HG03565 (cell line): Measurements from ENCODE around the gene ADCK1.
A peak's percentile ranks its signal among the peaks of the same experiment; 100 is the strongest.
"Not testable (repeated sequence)": the region's sequence is repeated elsewhere in the genome, so short reads cannot be mapped to it uniquely, and the experiment has no call there.

Experiments used
- ATAC-seq: cut with Tn5 transposase; IDR thresholded peaks from one replicate; pipeline ENCODE4 v1.9.1; 2021; ENCODE audit warnings: mild to moderate bottlenecking, moderate library complexity; ENCODE audit not compliant: unreplicated experiment

The ADCK1 gene, protein sequence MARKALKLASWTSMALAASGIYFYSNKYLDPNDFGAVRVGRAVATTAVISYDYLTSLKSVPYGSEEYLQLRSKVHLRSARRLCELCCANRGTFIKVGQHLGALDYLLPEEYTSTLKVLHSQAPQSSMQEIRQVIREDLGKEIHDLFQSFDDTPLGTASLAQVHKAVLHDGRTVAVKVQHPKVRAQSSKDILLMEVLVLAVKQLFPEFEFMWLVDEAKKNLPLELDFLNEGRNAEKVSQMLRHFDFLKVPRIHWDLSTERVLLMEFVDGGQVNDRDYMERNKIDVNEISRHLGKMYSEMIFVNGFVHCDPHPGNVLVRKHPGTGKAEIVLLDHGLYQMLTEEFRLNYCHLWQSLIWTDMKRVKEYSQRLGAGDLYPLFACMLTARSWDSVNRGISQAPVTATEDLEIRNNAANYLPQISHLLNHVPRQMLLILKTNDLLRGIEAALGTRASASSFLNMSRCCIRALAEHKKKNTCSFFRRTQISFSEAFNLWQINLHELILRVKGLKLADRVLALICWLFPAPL

DNA sequence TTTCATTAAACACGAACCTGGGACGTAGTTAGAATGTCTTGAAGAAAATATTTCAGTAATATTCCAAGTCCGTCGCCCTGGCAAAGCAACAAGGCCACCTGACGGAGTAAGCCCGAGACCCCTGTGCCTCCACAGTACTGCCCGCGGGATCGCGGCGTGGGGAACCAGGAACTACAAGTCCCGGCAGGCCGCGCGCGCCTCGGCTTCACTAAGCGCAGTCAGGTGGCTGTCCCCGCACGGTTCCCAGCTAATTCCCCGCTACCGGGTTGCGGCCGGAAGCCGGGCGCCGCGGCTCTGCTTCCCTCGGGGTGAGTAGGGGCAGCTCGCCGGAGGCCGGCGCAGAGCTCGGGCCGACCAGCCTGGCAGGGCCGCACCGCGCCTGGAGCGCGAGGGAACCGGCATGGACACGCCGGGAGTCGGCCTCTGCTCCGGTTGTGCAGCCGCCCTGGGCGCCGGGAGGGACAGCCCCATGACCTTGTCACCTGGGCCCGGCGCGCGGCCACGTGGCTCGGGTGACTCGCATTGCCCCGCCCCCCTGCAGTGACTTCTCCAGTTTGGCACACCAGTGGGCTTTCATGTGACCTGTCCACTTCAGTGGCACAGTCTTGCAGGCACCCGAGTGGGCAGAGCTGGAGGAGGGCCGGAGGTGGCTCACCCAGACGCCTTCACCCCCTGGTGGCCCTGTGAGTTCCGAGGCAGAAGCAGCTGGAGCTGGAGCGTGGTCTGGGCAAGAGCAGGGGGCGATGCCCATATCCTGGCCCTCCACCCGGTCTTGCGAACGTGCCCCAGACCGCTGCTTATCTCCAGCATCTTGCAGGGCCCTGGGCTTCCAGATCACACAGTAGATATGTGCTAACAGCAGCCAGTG is at the start of gene ADCK1:
TSS of gene ADCK1 (plus strand) at position 247 of the 868 bp plus-strand sequence. CDS start 18,870 bp downstream, outside the sequence.
- peak; percentile 90 for ATAC-seq

DNA sequence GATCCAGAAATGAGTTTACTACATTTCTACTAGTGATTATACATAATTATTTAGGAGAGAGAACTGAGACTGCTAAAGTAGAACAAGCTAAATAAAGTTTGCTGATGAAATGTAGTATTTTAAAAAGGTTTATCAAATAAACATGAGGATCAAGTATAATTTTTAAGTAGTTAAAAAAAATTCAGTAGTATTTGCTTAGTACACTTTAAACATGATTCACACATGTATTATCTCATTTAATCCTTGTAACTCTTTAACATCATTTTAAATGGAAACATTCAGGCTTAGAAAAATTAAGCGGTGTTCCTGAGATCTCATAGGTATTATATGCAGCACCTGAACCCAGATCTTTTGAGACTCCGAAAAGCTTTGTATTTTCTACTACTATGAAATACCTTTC is 47.6 kb upstream of the ADCK1 start:
- no peak for ATAC-seq

DNA sequence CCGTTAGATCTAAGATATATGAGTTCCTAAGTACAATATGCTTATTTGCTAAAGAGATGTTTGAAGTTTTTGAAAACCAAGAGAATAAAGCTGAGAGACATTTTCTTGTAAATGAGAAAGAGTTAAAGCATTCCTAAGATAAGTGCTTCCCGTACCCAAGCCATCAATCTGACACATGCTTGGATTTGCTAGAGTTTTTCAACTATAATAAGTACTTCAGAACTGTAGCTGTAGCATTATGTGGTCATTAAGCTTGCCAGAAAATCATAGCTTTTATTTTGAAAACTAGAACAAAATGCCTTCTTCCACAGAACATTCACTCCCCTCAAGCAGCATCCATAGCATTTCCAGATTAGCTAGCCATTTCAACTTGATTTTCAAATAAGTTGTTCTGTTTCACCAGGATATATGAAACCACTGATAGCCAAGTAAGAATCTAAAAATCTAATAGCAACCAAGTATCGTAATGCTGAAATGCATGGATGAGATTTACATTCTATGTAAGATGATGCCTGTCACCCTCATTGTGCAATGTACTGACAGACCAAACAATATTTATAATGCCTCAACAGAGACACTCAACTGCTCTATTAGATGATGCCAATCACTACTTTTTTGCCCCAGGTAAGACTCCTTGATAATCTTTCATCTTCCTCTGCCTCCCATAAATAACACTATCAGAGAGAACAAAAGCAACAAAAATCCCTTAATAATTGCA is 47.0 kb upstream of the ADCK1 start:
- ATAC-seq = no peak

DNA sequence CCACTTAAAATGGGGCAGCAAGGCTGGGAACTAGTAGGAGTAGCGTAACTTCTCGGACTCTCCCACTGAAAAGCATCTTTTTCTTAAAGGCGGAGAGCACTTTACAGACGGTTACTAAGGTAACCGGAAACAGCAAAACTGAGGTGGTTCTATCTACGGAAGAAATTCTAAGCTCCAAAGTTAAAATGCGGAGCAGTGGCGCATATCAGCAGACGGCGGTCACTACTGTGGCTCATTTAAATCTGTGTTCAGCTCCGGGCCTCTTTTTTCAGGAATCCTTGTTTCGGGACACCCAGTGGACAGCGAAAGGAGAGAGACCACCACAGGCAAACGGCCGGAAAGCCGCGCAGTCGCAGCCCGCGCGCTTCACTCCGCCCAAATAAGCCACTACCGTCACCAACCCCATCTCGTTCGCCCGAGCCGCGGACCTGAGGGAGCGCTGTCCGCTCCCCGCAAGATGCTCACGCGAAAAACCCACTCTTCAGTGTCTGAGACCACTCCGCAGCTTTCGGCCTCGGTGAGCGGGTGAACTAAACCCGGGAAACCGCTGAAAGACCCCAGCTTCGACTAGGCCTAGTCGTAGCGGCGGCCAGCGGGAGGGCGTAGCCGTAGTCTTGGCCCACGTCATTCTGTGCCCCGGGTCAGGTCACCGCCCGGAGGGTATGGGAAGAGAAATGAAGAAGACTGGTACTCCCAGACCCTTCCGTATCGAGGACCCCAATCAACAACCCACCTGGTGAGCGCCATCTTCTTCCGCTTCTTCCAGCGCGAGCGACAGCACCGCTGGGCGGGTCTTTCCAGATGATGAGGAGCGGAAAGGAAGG is 39.3 kb upstream of the ADCK1 start, which contains the start of gene SNW1:
TSS of gene SNW1 (minus strand) at position 776 of the 824 bp plus-strand sequence. CDS start at position 747, 29 bp downstream.
- peak; percentile 90 for ATAC-seq

DNA sequence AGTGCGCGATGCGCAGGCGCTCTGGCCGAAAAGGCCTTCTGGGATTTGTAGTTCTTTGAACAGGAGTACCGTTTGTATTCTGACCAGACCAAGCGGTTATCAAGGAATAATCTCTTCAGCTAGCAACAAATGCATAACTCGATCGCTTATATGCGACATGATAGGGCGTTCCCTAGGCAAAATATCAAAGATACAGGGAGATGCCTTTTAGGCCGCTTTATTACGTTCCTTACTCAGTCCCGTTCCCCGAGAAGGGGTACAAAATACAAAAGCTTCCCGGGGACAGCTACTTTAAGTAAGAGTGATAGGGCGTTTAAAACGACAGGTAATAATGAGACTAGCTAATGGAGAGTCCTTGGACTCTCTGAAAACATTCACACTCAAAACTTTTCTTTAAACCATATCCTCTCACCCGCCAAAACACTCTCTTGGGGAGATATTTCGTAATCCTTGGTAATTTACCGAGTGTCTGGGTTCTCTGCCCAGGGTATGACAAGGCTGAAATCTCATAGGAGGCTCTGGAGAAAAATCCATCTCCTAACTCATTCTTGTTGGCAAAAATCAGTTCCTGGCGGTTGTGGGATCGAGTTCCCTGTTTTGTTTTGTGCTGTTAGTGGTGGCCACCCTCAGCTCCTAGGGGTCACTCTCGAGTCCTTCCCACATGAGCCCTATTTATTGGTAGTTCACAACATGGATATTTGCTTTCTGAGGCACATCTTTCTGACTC is 38.5 kb upstream of the ADCK1 start:
- no peak for ATAC-seq

DNA sequence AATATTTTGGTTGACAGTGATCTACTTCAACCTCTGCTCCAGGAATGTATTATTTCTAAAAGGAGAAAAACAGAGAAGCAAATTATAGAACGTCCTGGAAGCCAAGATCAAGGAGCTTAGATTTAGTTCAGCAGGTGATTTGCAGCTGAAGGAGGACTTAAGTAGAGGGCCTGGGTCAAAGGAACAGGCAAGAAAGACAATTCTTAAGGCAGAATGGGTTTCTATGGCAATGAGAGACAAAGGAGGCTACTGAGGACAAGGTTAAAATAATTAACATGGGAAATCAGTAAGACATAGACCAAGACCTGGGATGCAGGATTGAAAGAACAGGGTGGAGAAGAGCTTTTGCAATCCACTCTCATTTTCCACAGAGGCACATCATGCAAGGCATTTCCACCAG is 36.6 kb upstream of the ADCK1 start:
- ATAC-seq = no peak

DNA sequence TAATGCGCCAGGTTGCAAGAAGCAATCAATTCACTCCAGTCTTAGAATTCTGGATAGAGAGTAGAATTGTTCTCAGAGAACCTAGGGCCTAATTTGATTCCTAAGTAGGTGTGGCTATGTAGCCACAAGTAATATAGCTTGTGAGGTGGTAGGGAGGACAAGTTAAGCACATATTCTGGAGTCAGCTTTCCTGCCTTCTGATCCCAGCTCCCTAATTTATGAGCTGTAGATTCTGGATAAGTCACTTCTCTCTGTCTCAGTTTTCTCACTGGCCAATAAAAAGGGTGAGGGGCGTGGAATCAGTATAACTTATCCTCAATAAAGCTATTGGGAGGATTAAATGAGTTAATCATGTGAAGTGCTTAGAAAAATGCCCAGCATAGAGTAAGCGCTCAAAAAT is 35.9 kb upstream of the ADCK1 start:
- no peak for ATAC-seq

DNA sequence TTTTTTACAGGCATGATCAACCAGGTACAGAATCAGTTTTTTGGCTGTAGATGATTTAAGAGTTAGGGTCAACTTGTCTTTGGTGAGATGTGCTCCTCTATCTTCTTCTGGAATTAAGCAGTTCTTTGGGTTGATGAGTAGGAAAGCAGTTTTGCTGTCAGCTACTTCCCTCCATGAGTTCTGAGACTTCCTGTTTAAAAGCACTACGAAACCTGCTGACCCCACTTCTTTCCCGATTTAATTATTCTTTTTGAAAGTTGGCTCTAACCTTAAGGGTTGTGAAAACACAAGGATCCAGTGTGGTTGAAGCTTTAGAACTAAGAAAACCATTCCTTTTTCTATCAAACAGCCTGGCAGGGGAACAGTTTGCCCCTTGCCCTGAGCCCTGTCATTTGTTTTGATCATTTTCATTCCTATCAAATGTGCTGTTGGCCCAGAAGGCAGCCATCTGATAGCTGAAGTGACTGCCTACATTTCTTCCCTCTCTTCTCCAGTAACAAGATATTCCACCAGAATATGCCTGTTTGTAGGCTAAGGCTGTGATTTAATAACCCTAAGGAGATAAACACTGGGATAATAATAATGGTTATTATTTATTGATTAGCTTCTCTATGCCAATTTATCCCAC is 31.4 kb upstream of the ADCK1 start:
- not testable (repeated sequence) for ATAC-seq

DNA sequence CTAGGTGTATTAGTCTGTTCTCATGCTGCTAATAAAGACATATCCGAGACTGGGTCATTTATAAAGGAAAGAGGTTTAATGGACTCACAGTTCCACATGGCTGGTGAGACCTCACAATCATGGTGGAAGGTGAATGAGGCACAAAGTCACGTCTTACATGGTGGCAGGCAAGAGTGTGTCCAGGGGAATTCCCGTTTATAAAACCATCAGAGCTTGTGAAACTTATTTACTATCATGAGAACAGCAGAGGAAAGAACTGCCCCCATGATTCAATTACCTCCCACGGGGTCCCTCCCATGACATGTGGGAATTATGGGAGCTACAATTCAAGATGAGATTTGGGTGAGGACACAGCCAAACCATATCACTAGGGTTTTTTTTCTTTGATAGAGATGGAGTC is 25.9 kb upstream of the ADCK1 start:
- not testable (repeated sequence) for ATAC-seq

DNA sequence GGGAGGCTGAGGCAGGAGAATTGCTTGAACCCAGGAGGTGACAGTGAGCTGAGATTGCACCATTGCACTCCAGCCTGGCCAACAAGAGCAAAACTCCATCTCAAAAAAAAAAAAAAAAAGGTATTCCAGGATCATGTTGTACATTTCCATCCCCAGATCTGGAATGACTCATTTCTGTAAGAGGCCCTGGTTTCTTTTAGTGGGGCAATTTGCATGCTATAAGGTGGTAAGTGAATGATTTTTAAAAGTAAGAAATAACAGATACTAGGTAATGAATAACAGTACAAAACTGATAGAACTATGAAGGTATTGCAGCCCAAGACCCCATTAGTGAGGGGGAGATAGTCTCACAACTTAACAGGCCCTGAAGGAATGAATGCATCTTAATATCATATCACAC is 17.7 kb upstream of the ADCK1 start:
- no peak for ATAC-seq

DNA sequence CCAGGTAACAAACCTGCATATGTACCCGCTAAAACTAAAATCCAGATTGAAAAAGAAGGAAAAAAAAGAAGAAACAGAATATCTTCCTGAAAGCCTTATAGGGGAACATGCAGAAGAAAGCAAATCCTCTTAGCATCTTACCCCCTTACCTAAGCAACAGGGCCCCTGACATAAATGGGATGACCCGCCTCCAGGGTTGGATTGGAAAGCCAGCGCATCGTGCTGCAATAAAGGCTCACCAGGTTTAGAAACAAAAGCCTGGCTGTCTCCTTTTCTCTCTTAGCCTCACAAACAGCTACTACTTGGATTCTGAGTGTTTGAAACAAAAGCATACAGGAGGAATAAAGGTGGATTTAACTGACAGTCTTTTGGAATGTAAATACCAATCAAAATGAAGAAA is 13.8 kb upstream of the ADCK1 start:
- ATAC-seq = no peak

DNA sequence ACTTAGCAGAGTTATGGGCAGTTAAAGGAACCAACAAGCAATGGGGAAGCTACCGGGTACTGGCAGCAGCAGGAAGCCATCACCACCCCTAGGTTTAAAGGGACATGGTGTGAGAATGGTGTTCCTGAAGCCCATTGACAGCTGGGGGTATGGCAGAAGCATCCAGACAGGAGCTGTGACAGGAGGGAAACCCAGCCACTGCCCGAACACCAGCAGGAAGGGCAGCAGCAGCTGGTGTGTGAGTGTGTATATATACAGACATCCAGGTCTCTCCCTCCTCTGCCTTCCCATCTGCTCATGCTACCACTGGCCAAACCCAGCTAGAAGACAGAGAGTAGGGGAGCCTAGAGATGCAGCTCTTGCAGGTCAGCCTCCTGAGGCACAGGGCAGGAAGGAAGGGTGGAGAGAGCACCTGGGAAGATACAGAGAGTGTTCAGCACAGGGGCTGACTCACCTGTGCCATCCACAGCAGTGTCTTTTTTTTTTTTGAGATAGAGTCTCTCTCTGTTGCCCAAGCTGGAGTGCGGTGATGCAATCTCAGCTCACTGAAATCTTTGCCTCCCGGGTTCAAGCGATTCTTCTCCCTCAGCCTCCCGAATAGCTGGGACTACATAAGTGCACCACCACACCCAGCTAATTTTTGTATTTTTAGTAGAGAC is 9.2 kb upstream of the ADCK1 start:
- ATAC-seq = no peak

DNA sequence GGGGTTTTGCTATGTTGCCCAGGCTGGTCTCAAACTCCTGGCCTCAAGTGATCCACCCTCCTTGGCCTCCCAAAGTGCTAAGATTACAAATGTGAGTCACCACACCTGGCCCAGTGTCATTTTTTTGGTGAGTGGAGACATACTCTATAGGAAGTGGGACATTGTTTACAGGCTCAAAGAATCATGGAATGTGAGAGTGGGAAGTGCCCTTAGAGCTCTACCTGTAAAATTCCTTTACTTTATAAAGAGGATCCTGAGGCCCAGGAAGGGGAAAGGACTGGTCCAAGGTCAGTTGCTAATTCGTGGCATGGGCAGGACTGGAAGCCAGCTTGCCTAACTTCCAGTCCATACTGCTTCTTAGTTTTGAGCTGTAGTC is 8.7 kb upstream of the ADCK1 start:
- no peak for ATAC-seq

DNA sequence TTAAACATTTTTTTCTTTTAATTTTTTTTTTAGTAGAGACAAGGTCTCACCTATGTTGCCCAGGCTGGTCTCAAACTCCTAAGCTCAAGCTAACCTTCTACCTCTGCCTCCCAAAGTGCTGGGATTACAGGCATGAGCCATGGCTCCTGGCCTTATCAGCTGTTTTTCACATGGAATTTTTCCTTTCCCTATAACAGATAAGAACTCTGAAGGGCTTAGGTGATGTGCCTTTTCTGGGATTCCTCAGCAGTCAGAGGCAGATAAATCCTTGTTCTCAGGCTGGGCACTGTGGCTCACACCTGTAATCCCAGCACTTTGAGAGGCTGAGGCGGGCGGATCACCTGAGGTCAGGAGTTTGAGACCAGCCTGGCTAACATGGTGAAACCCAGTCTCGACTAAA is 6.7 kb upstream of the ADCK1 start:
- ATAC-seq = not testable (repeated sequence)

DNA sequence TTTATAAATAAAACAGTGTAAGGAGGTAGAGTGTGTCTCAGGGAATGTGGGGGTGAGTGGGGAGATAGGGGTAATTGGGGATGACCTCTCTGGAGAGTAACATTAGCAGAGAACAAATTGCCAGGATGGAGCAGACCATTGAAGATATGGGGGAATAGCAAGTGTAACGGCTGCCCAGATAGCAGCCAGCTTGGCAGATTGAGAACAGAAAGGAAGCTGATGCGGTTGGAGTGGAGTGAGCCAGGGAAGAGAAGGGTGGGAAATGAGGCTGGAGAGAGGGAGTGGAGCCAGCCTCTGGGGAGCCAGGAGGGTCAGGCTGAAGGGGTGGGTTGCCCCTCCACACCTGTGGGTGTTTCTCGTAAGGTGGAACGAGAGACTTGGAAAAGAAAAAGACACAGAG is 5.6 kb upstream of the ADCK1 start:
- ATAC-seq = no peak

DNA sequence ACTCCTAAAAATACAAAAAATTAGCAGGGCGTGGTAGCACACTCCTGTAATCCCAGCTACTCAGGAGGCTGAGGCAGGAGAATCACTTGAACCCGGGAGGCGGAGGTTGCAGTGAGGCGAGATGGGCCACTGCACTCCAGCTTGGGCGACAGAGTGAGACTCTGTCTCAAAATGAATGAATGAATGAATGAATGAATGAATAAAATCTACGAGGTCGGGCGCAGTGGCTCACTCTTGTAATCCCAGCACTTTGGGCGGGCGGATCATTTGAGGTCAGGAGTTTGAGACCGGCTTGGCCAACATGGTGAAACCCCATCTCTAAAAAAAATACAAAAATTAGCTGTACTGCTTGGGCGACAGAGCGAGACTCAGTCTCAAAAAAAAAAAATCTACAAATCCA is 453 bp upstream of the ADCK1 start:
- ATAC-seq = not testable (repeated sequence)

DNA sequence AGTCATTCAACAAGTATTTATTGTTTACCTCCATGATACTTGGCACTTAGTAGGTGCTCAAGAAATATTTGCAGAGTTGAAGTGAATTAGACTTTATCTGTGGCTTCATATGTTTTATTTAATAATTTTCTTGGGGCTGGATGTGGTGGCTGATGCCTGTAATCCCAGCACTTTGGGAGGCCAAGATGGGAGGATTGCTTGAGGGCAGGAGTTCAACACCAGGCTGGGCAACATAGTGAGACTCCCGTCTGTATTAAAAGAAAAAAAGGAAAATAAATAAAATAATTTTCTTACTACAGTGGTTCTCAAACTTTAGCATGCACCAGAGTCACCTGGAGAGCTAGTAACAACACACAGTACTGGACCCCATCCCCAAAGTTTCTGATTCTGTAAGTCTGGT is 905 bp downstream of the ADCK1 start:
- ATAC-seq = no peak

DNA sequence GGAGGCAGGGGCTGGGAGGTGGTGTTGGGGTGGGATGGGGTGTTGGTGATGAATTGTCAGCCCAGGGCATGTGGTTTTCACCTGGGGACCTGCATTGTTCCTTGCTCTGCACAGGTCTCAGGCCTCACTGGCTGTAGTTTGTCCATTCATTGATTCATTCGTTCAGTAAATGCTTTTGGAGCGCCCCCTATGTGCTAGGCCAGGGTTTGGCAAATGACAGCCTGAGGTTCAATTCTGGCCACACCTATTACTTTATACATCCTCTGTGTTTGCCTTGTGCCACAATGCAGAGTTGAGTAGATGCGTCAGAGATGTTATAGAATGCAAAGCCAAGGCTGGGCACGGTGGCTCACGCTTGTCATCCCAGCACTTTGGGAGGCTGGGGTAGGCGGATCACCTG is 4.7 kb downstream of the ADCK1 start:
- ATAC-seq = no peak

DNA sequence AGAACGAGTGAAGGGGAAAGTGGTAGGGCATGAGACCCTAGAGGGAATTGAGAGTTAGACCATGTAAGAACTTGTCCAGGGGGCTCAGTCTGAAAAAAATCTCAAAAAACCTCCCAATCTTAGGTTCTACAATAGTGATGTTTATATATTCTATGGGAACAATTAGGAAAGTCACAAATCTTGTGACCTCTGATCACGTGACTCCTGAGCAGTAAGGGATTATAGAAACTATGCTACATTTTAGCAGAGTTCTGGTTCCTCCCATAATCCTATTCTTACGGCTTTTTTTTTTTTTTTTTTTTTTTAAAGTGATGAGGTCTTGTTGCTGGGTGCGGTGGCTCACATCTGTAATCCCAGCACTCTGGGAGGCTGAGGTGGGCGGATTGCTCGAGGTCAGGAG is 5.8 kb downstream of the ADCK1 start:
- no peak for ATAC-seq
